BE2C (cell line): ENCODE results near the gene ADRB2.
A peak's percentile ranks its signal among the peaks of the same experiment; 100 is the strongest.

Experiments used
- DNase-seq: peaks from one replicate; pipeline ENCODE4 v3.0.0-alpha.2; 2020
- H3K27me3 ChIP-seq: fragments of 250-450 bp; sonication (Bioruptor Pico); 2 replicates; pipeline ENCODE4 v1.5.1; 2020; ENCODE audit warnings: mild to moderate bottlenecking
- H3K36me3 ChIP-seq: fragments of 250-450 bp; sonication (Bioruptor Pico); 2 replicates; pipeline ENCODE4 v1.5.1; 2020; ENCODE audit warnings: mild to moderate bottlenecking
- H3K4me1 ChIP-seq: fragments of 250-450 bp; sonication (Bioruptor Pico); 2 replicates; pipeline ENCODE4 v1.5.1; 2020
- H3K4me3 ChIP-seq: 2 replicates; pipeline ENCODE4 v1.5.1; 2011; ENCODE audit warnings: low read depth, low read length
- H3K9me3 ChIP-seq: fragments of 250-450 bp; sonication (Bioruptor Pico); 2 replicates; pipeline ENCODE4 v1.5.1; 2020
- CTCF ChIP-seq: IDR thresholded peaks from 2 replicates; pipeline ENCODE4 v1.5.1; 2012; ENCODE audit warnings: mild to moderate bottlenecking, low read depth, low read length

Gene ADRB2

DNA sequence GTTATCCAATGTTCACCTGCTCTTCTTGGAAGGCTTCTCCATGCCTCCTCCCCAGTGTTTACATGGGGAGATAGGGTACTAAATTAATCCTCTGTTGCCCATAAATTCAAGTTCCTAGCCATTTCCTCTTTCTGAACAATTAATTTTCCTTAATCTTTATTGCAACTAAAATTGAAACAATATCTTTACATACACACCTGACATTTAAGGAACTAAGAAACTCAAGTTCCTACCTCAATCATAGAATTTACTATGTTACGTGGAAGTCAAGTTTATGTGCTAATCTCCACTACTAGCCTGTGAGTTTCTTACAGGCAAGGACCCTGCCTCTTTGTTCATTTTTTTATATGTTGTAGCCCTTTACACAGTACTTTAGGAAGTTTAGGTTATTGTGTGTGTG lies 10.1 kb upstream of the ADRB2 start:
- H3K9me3 ChIP-seq = no peaks in the 10 kb centered on the region
- DNase-seq = no peak
- no peaks in the 10 kb centered on the region for H3K27me3 ChIP-seq
- H3K4me1 ChIP-seq = peaks cover 30% of the 10 kb centered on the region
- H3K36me3 ChIP-seq = no peaks in the 10 kb centered on the region
- no peak overlapping the region for H3K4me3 ChIP-seq
- TF ChIP-seq CTCF = no peak

DNA sequence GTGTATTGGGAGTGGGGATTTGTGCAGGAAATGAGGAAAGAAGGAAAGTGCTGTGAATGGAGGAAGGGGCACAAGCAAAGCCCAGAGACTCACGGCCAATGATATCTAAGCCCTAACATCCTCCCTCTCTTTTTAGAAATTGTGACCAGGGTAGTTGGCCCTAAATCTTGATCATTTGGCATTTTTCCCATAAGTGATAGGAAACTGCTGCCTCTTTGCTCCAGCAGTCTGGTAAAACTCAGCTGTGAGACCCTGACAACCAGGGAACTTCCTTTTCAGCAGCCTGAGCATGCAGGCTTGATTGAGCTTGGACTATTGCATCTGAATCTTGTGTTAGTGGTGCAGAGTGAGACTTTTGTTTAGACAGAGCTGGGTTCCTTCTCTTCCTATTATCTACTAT lies 9.6 kb upstream of the ADRB2 start:
- Histone ChIP-seq H3K4me1 (peaks cover 30% of the 10 kb centered on the region), H3K4me3 (no peak overlapping the region), H3K36me3 (no peaks in the 10 kb centered on the region), H3K9me3 (no peaks in the 10 kb centered on the region), H3K27me3 (no peaks in the 10 kb centered on the region)
- TF ChIP-seq CTCF = no peak
- DNase-seq = no peak

DNA sequence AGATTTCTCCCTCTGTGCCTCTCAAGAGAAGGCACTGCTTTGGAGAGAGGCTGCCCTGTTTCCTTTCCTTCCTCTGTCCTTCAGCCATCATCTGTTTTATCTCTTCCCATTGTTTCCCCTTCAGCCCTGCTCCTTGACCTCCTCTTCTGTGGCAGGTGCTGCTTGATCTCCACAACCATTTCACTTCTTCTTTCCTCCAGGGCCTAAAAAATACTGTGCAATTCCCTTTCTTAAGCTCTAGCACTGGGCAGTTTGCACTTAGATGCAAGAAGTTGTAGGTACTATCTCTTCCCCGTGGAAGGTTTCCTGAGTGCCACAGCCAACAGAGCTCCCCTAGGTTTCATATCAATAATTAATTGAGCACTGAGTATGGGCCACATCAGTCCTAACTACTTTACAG lies 8.8 kb upstream of the ADRB2 start:
- no peak for DNase-seq
- Histone ChIP-seq H3K36me3 (no peaks in the 10 kb centered on the region), H3K27me3 (no peaks in the 10 kb centered on the region), H3K4me3 (no peak overlapping the region), H3K4me1 (peaks cover 28% of the 10 kb centered on the region), H3K9me3 (no peaks in the 10 kb centered on the region)
- TF ChIP-seq CTCF = no peak

GRCh38 chr5:148820461-148821395 lies 5.7 kb upstream of the ADRB2 start:
- Histone ChIP-seq H3K27me3 (no peaks in the 10 kb centered on the region), H3K4me3 (no peak overlapping the region), H3K36me3 (no peaks in the 10 kb centered on the region), H3K4me1 (peaks cover 23% of the 10 kb centered on the region), H3K9me3 (no peaks in the 10 kb centered on the region)
- TF ChIP-seq CTCF = peak; percentile 88
- DNase-seq = peak; percentile 47

- no peak for TF ChIP-seq CTCF
- DNase-seq = no peak
- no peaks in the 10 kb centered on the region for H3K4me1 ChIP-seq
- no peaks in the 10 kb centered on the region for H3K36me3 ChIP-seq
- no peaks in the 10 kb centered on the region for H3K27me3 ChIP-seq
- no peaks in the 10 kb centered on the region for H3K9me3 ChIP-seq
- H3K4me3 ChIP-seq = no peak overlapping the region
Observed at GRCh38 chr5:148823871-148824270, 2.5 kb upstream of the ADRB2 start.

DNA sequence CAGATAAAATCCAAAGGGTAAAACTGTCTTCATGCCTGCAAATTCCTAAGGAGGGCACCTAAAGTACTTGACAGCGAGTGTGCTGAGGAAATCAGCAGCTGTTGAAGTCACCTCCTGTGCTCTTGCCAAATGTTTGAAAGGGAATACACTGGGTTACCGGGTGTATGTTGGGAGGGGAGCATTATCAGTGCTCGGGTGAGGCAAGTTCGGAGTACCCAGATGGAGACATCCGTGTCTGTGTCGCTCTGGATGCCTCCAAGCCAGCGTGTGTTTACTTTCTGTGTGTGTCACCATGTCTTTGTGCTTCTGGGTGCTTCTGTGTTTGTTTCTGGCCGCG lies 727 bp upstream of the ADRB2 start:
- H3K9me3 ChIP-seq = no peaks in the 10 kb centered on the region
- no peak for DNase-seq
- H3K27me3 ChIP-seq = no peaks in the 10 kb centered on the region
- peak overlapping the region; percentile 69 for H3K4me3 ChIP-seq
- H3K4me1 ChIP-seq = no peaks in the 10 kb centered on the region
- H3K36me3 ChIP-seq = no peaks in the 10 kb centered on the region
- no peak for TF ChIP-seq CTCF
